ENCODE measurements around the gene ZNF579.
A peak's percentile ranks its signal among the peaks of the same experiment; 100 is the strongest.
"Not testable (repeated sequence)": the region's sequence is repeated elsewhere in the genome, so short reads cannot be mapped to it uniquely, and the experiment has no call there.

Gene ZNF579

DNA sequence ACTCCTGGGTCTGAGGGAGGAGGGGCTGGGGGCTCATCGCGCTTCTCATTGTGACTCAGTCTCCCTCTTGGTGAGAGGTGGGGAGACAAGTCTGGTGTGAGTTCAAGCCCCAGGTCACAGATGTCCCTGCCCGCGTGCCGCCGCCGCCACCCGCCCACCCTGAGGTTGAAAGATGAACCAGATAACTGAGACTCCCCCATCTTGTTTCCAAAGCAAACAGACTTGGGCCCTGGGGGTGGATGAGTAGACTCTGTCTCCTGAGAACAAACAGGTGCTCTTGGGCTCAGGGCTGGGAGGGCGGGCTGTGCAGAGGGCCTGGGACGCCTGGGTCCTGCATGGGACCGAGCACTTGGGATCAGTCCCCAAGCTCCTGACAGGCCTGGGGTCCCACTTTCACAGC is 44.3 kb downstream of the ZNF579 start:
- no peak overlapping the region for H3K4me3 ChIP-seq (ENCODE audit: control insufficient read depth, low read depth, low read length)
- TF ChIP-seq, protein P1, sequence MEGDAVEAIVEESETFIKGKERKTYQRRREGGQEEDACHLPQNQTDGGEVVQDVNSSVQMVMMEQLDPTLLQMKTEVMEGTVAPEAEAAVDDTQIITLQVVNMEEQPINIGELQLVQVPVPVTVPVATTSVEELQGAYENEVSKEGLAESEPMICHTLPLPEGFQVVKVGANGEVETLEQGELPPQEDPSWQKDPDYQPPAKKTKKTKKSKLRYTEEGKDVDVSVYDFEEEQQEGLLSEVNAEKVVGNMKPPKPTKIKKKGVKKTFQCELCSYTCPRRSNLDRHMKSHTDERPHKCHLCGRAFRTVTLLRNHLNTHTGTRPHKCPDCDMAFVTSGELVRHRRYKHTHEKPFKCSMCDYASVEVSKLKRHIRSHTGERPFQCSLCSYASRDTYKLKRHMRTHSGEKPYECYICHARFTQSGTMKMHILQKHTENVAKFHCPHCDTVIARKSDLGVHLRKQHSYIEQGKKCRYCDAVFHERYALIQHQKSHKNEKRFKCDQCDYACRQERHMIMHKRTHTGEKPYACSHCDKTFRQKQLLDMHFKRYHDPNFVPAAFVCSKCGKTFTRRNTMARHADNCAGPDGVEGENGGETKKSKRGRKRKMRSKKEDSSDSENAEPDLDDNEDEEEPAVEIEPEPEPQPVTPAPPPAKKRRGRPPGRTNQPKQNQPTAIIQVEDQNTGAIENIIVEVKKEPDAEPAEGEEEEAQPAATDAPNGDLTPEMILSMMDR (IDR thresholded peaks at IDR 0.05; ENCODE audit: control insufficient read depth, insufficient read depth, low read depth, low read length, missing control alignments): no peak
- no peak for DNase-seq (ENCODE audit: low read depth)

DNA sequence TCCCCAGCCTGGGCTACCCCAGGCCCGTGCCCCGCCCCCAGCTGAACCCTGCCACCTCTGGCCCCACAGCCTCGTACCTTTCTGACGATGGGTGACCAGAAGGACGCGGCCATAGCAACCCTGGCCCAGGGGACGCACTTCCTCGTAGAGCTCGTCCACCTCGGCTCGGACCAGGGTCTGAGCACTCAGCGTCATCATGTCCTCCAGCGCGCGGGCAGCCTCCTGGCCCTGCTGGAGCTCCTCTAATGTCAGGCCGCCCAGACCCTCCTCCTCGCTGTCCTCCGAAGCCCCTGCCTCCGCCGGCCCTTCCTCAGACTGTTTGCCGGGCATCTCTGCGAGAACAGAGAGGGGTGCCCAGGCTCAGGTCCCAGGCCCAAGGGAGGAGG is 44.7 kb downstream of the ZNF579 start:
- DNase-seq (ENCODE audit: low read depth): no peak
- TF ChIP-seq, protein P1 (IDR thresholded peaks at IDR 0.05; ENCODE audit: control insufficient read depth, insufficient read depth, low read depth, low read length, missing control alignments): no peak
- H3K4me3 ChIP-seq (ENCODE audit: control insufficient read depth, low read depth, low read length): no peak overlapping the region

DNA sequence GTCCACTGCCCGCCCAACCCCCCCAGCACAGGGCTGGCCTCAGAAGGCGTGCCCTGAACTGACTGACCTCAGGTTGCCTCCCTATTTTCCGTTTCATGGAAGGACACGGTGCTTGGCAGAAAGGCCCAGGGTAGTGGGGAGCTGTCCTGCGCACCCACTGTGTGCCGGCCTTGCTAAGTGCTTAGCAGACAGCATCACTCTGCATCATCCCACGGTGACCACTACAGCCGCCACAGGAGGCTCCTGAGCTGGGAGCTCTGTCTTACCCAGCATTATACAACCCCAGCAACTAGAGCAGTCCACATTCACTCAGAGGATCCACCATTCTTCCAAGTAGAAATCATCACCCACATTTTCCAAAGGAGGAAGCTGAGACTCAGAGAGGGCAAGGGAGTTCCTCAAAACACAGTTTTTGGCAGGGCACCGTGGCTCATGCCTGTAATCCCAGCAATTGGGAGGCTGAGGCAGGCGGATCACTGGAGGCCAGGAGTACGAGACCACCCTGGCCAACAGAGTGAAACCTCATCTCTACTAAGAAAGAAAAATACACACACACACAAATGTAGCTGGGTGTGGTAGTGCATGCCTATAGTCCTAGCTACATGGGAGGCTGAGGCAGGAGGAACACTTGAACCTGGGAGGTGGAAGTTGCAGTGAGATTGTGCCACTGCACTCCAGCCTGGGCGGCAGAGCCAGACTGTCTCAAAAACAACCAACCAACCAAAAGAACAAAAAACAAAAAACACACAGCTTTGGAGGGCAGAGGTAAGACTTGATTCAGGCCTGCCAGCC is 45.3 kb downstream of the ZNF579 start:
- TF ChIP-seq, protein P1 (IDR thresholded peaks at IDR 0.05; ENCODE audit: control insufficient read depth, insufficient read depth, low read depth, low read length, missing control alignments): no peak
- no peak for DNase-seq (ENCODE audit: low read depth)
- H3K4me3 ChIP-seq (ENCODE audit: control insufficient read depth, low read depth, low read length): no peak overlapping the region

DNA sequence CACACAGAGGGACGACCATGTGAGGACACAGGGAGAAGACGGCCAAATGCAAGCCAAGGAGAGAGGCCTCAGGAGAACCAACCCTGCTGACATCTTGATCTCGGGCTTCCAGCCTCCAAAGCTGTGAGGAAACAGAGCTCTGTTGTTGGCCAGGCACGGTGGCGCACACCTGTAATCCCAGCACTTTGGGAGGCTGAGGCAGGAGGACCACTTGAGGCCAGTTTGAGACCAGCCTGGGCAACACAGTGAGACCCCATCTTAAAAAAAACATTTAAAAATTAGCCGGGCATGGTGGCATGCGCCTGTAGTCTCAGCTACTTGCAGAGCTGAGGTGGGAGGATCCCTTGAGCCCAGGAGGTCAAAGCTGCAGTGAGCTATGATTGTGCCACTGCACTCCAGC is 46.4 kb downstream of the ZNF579 start:
- not testable (repeated sequence) for DNase-seq (ENCODE audit: low read depth); H3K4me3 ChIP-seq (ENCODE audit: control insufficient read depth, low read depth, low read length)

DNA sequence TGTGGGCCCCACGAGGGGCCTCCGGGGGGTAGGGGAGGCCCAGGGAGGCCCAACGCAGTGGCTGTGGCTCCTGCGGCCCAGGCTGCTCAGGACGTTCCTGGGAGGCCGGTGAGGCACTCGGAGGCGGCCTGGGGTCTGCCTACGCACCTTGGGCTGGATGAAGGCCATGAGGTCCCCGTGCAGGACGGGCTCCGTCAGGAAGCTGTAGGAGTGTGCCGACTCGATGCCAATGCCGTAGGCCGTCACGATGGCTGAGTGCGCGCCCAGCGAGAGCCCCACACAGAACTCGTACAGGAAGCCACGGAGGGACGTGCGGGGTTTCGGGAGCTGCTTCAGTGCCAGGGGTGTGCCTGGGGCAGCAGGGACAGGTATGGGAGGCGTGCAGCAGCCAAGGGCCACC is 49.7 kb downstream of the ZNF579 start:
- no peak overlapping the region for H3K4me3 ChIP-seq (ENCODE audit: control insufficient read depth, low read depth, low read length)
- no peak for DNase-seq (ENCODE audit: low read depth)
- TF ChIP-seq, protein P1 (IDR thresholded peaks at IDR 0.05; ENCODE audit: control insufficient read depth, insufficient read depth, low read depth, low read length, missing control alignments): no peak

DNA sequence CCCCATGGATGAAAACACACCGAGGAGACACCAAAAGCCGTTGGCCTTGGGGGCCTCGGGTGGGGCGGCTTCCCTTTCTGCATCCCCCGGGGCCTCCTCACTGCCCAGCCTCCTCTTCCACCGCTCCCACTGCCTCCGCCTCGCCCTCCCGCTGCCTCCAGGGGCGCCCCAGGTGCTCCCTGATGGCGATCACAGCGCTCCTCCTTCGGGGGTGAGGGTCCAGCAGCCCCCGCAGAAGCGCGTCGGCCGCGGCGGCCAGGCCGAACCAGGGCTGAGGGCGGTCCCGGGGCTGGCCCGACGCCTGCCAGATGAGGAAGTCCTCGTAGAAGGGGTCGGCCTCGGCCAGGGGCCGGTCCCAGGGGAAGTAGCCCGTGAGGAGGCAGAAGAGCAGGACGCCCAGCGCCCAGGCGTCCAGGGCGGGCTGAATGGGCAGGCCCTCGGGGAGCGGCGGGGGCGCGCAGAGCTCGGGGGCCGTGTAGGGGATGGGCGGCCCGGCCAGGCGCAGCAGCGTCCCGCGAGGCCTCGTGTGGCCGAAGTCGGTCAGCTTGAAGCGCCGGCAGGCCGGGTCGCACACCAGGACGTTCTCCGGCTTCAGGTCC is 50.9 kb downstream of the ZNF579 start:
- TF ChIP-seq, protein P1 (IDR thresholded peaks at IDR 0.05; ENCODE audit: control insufficient read depth, insufficient read depth, low read depth, low read length, missing control alignments): no peak
- H3K4me3 ChIP-seq (ENCODE audit: control insufficient read depth, low read depth, low read length): no peak overlapping the region
- no peak for DNase-seq (ENCODE audit: low read depth)

DNA sequence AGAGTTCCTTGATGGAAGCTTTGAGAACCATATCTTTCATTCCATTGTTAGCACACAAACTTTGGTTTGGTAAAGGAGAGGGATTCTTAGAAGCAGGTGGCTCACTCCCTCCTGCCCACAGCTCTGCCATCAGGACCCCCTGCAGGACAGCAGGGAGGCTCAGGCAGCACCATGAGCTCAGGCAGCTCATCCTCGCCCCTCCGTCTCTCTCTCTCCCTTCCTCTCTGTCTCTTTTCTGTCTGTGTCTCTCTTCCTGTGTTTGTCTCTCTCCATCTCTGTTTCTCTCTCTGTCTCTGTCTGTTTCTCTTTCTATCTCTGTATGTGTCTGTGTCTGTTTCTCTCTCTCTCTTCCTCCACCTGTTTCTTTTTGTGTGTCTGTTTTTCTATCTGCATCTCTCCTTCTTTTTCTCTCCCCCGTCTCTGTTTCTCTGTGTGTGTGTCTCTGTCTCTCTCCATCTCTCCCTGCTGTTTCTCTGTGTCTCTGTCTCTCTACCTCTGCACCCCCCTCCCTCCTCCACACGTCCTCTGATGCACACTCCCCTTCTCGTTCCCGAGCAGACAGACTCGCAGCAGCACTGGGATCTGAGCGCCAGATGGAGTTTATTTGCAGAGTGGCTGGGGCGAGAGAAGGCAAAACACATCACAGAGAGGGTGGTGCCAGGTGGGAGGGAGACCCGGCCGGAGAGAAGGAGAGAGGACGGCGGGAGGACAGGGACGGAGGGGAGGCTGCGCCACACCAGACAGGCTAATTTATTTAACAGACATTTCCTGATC is 52.4 kb downstream of the ZNF579 start:
- DNase-seq (ENCODE audit: low read depth): no peak
- TF ChIP-seq, protein P1 (IDR thresholded peaks at IDR 0.05; ENCODE audit: control insufficient read depth, insufficient read depth, low read depth, low read length, missing control alignments): peak; percentile 38
- no peak overlapping the region for H3K4me3 ChIP-seq (ENCODE audit: control insufficient read depth, low read depth, low read length)

All from AG09309 (cell line).